GM18507 (cell line): ENCODE results near the gene SNRNP27.

Experiments used
- DNase-seq: peaks from one replicate; pipeline ENCODE4 v3.0.0; 2011; ENCODE audit warnings: low read depth; ENCODE audit not compliant: insufficient read length; ENCODE audit errors: extremely low spot score
- FAIRE-seq: peaks from 2 replicates; lab custom pipeline; 2011; peaks lifted over from hg19 to GRCh38; lab: Jason Lieb, UNC

The SNRNP27 gene

GRCh38 chr2:69914950-69915945 is 21.5 kb downstream of the SNRNP27 start, which contains the start of gene MXD1:
Gene MXD1, plus strand, starts transcription at chr2:69915109. Its CDS starts 222 bp downstream, at chr2:69915331.
- no peak for DNase-seq
- no peak for FAIRE-seq

GRCh38 chr2:69916106-69916505 is 22.4 kb downstream of the SNRNP27 start:
- no peak for DNase-seq
- no peak for FAIRE-seq

GRCh38 chr2:69917852-69918251 is 24.1 kb downstream of the SNRNP27 start:
- DNase-seq (no peak), FAIRE-seq (no peak)

- DNase-seq (no peak), FAIRE-seq (no peak)
These were observed 24.6 kb downstream of the SNRNP27 start for GRCh38 chr2:69918401-69918800.

GRCh38 chr2:69923116-69923515 is 29.4 kb downstream of the SNRNP27 start:
- no peak for FAIRE-seq
- no peak for DNase-seq

- no peak for DNase-seq
These were observed 33.2 kb downstream of the SNRNP27 start for GRCh38 chr2:69926849-69927515.

GRCh38 chr2:69931832-69932595 is 38.3 kb downstream of the SNRNP27 start:
- FAIRE-seq (no peak), DNase-seq (no peak)

More at GRCh38 chr2:69926849-69927515, 33.2 kb downstream of the SNRNP27 start:
- no peak for FAIRE-seq

- DNase-seq (no peak), FAIRE-seq (no peak)
These were observed 38.8 kb downstream of the SNRNP27 start for GRCh38 chr2:69932596-69932922.

GRCh38 chr2:69933254-69933828 is 39.6 kb downstream of the SNRNP27 start:
- FAIRE-seq, result no peak
- no peak for DNase-seq

- DNase-seq (no peak), FAIRE-seq (no peak)
These were observed 40.3 kb downstream of the SNRNP27 start for GRCh38 chr2:69933839-69934613.

- DNase-seq, result no peak
- no peak for FAIRE-seq
These were observed 40.8 kb downstream of the SNRNP27 start for GRCh38 chr2:69934614-69934908.

- FAIRE-seq (no peak), DNase-seq (no peak)
These were observed 41.3 kb downstream of the SNRNP27 start for GRCh38 chr2:69935011-69935410.

- no peak for DNase-seq
- no peak for FAIRE-seq
These were observed 43.1 kb downstream of the SNRNP27 start for GRCh38 chr2:69936906-69937305.

GRCh38 chr2:69937968-69938367 is 44.2 kb downstream of the SNRNP27 start:
- FAIRE-seq, result no peak

GRCh38 chr2:69939722-69940121 is 46.0 kb downstream of the SNRNP27 start:
- FAIRE-seq, result no peak
- no peak for DNase-seq

More at GRCh38 chr2:69937968-69938367, 44.2 kb downstream of the SNRNP27 start:
- DNase-seq, result no peak

GRCh38 chr2:69940691-69941090 is 46.9 kb downstream of the SNRNP27 start:
- DNase-seq, result no peak
- no peak for FAIRE-seq

- DNase-seq (no peak), FAIRE-seq (no peak)
These were observed 49.5 kb downstream of the SNRNP27 start for GRCh38 chr2:69943000-69943842.

GRCh38 chr2:69943843-69944525 is 50.2 kb downstream of the SNRNP27 start:
- no peak for FAIRE-seq

More at GRCh38 chr2:69943843-69944525, 50.2 kb downstream of the SNRNP27 start:
- DNase-seq, result no peak
